GM12878 (cell line): ENCODE results near the gene COL6A6.

Experiments used
- BRCA1 ChIP-seq: IDR thresholded peaks from 2 replicates; pipeline ENCODE4 v1.6.1; 2011; ENCODE audit warnings: low read depth, low read length, improper control_type of control experiment
- FOXK2 ChIP-seq: fragments of 450-650 bp; IDR thresholded peaks from 2 replicates; pipeline ENCODE4 v1.6.1; 2017; ENCODE audit warnings: mild to moderate bottlenecking, moderate library complexity
- POLR2A ChIP-seq: IDR thresholded peaks from 2 replicates; pipeline ENCODE4 v1.6.1; 2011; ENCODE audit warnings: low read depth, mild to moderate bottlenecking, low read length
- RCOR1 ChIP-seq: conservative IDR thresholded peaks from 2 replicates; pipeline ENCODE4 v1.6.1; 2012; ENCODE audit warnings: low read depth, low read length, improper control_type of control experiment
- ZBED1 ChIP-seq: IDR thresholded peaks from 2 replicates; pipeline ENCODE4 v1.6.1; 2016; ENCODE audit warnings: borderline replicate concordance
- TF ChIP-seq, protein P1 (sequence below), 3 experiments: IDR thresholded peaks in 2 of 3; conservative IDR thresholded peaks in 1 of 3; 2 replicates each; pipeline ENCODE4 v1.5.1; 2011; ENCODE audit warnings: low read depth in 3 of 3, low read length in 3 of 3, mild to moderate bottlenecking in 3 of 3, control low read depth in 2 of 3, moderate library complexity in 2 of 3, inconsistent platforms in 1 of 3, mixed read lengths in 1 of 3; ENCODE audit not compliant: control insufficient read depth in 2 of 3, insufficient read depth in 1 of 3; ENCODE audit errors: extremely low read depth in 1 of 3
- TF ChIP-seq, protein P2 (sequence below): IDR thresholded peaks from 2 replicates; pipeline ENCODE4 v1.6.1; 2012; ENCODE audit warnings: low read depth, low read length, improper control_type of control experiment
- TF ChIP-seq, protein P3 (sequence below): IDR thresholded peaks from 2 replicates; pipeline ENCODE4 v1.6.1; 2012; ENCODE audit warnings: improper control_type of control experiment, low read depth, low read length; ENCODE audit not compliant: insufficient replicate concordance
- TF ChIP-seq, protein P4 (sequence below): IDR thresholded peaks from 2 replicates; pipeline ENCODE4 v1.6.1; 2011; ENCODE audit warnings: borderline replicate concordance, low read depth, mild to moderate bottlenecking, moderate library complexity, mixed read lengths, low read length; ENCODE audit not compliant: insufficient read depth; ENCODE audit errors: extremely low read length

DNA sequence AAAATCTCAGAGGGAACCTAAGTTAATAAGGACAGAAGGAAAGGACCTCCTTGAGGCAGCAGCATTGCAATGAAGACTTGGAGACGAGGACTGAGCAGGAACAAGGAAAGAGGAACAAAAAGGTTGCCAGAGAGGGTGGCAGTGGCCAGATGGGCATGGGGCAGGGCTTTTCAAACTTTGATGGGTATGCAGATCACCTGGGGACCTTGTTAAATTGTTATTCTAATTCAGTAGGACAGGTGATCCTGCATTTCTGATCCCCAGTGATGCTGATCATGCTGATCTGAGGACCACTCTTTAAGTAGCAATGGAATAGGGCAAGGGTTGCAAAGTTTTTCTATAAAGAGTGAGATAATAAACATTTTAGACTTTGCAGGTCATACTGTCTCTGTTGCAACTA, 11.1 kb downstream of the COL6A6 start:
- TF ChIP-seq, protein P1, sequence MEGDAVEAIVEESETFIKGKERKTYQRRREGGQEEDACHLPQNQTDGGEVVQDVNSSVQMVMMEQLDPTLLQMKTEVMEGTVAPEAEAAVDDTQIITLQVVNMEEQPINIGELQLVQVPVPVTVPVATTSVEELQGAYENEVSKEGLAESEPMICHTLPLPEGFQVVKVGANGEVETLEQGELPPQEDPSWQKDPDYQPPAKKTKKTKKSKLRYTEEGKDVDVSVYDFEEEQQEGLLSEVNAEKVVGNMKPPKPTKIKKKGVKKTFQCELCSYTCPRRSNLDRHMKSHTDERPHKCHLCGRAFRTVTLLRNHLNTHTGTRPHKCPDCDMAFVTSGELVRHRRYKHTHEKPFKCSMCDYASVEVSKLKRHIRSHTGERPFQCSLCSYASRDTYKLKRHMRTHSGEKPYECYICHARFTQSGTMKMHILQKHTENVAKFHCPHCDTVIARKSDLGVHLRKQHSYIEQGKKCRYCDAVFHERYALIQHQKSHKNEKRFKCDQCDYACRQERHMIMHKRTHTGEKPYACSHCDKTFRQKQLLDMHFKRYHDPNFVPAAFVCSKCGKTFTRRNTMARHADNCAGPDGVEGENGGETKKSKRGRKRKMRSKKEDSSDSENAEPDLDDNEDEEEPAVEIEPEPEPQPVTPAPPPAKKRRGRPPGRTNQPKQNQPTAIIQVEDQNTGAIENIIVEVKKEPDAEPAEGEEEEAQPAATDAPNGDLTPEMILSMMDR (IDR thresholded peaks at IDR 0.05 in 2 of 3, conservative IDR thresholded peaks at IDR 0.05 in 1 of 3; ENCODE audit: control insufficient read depth in 2 of 3, extremely low read depth in 1 of 3, insufficient read depth in 1 of 3, low read depth in 3 of 3, low read length in 3 of 3) = no peak
- no peak for TF ChIP-seq RCOR1
- TF ChIP-seq, protein P2, sequence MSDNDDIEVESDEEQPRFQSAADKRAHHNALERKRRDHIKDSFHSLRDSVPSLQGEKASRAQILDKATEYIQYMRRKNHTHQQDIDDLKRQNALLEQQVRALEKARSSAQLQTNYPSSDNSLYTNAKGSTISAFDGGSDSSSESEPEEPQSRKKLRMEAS = no peak
- no peak for TF ChIP-seq POLR2A
- no peak for TF ChIP-seq ZBED1
- TF ChIP-seq FOXK2 = no peak
- TF ChIP-seq, protein P3, sequence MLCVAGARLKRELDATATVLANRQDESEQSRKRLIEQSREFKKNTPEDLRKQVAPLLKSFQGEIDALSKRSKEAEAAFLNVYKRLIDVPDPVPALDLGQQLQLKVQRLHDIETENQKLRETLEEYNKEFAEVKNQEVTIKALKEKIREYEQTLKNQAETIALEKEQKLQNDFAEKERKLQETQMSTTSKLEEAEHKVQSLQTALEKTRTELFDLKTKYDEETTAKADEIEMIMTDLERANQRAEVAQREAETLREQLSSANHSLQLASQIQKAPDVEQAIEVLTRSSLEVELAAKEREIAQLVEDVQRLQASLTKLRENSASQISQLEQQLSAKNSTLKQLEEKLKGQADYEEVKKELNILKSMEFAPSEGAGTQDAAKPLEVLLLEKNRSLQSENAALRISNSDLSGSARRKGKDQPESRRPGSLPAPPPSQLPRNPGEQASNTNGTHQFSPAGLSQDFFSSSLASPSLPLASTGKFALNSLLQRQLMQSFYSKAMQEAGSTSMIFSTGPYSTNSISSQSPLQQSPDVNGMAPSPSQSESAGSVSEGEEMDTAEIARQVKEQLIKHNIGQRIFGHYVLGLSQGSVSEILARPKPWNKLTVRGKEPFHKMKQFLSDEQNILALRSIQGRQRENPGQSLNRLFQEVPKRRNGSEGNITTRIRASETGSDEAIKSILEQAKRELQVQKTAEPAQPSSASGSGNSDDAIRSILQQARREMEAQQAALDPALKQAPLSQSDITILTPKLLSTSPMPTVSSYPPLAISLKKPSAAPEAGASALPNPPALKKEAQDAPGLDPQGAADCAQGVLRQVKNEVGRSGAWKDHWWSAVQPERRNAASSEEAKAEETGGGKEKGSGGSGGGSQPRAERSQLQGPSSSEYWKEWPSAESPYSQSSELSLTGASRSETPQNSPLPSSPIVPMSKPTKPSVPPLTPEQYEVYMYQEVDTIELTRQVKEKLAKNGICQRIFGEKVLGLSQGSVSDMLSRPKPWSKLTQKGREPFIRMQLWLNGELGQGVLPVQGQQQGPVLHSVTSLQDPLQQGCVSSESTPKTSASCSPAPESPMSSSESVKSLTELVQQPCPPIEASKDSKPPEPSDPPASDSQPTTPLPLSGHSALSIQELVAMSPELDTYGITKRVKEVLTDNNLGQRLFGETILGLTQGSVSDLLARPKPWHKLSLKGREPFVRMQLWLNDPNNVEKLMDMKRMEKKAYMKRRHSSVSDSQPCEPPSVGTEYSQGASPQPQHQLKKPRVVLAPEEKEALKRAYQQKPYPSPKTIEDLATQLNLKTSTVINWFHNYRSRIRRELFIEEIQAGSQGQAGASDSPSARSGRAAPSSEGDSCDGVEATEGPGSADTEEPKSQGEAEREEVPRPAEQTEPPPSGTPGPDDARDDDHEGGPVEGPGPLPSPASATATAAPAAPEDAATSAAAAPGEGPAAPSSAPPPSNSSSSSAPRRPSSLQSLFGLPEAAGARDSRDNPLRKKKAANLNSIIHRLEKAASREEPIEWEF = no peak
- TF ChIP-seq BRCA1 = no peak
- TF ChIP-seq, protein P4, sequence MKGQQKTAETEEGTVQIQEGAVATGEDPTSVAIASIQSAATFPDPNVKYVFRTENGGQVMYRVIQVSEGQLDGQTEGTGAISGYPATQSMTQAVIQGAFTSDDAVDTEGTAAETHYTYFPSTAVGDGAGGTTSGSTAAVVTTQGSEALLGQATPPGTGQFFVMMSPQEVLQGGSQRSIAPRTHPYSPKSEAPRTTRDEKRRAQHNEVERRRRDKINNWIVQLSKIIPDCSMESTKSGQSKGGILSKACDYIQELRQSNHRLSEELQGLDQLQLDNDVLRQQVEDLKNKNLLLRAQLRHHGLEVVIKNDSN = no peak
